H1 (cell line): Measurements from ENCODE around the gene THRB. TPM values are rescaled to one million over a fixed set of nuclear protein-coding genes. Genes with fewer than 3 reads are reported as not detected.
A peak's percentile ranks its signal among the peaks of the same experiment; 100 is the strongest.

Experiments used
- CTCF ChIA-PET: fragments of 300-600 bp; sonication (Branson Sonifier 250); formaldehyde crosslinking; loops from one replicate; lab custom pipeline; 2021; ENCODE audit not compliant: partially characterized antibody; lab: Charles Lee
- POLR2A ChIA-PET: fragments of 300-600 bp; sonication (Branson Sonifier 250); formaldehyde crosslinking; loops from one replicate; lab custom pipeline; 2021; ENCODE audit warnings: inconsistent platforms; ENCODE audit not compliant: partially characterized antibody; lab: Charles Lee
- DNase-seq, 2 experiments: peaks; one replicate each; pipeline versions ENCODE4 v3.0.0 to v3.0.0-alpha.2; 2010 to 2022; ENCODE audit warnings: low spot score in 2 of 2, low read depth in 1 of 2, mixed read lengths in 1 of 2
- FAIRE-seq: peaks from 2 replicates; lab custom pipeline; 2011; peaks lifted over from hg19 to GRCh38; lab: Jason Lieb, UNC
- H2AFZ ChIP-seq: 2 replicates; pipeline ENCODE4 v1.8.1; 2012; ENCODE audit warnings: low read length, inconsistent platforms
- H2AK5ac ChIP-seq: 2 replicates; pipeline ENCODE4 v1.6.1; 2013; ENCODE audit warnings: low read depth, low read length
- H2BK120ac ChIP-seq: replicated peaks from 2 replicates; pipeline ENCODE3; 2013; ENCODE audit warnings: low read depth, low read length, inconsistent platforms
- H2BK12ac ChIP-seq: 2 replicates; pipeline ENCODE4 v1.6.1; 2013; ENCODE audit warnings: low read depth, low read length
- H2BK15ac ChIP-seq: 2 replicates; pipeline ENCODE4 v1.6.1; 2013; ENCODE audit warnings: low read length
- H2BK20ac ChIP-seq: 2 replicates; pipeline ENCODE4 v1.6.1; 2013; ENCODE audit warnings: low read length
- H2BK5ac ChIP-seq: 2 replicates; pipeline ENCODE4 v1.6.1; 2013; ENCODE audit warnings: low read depth, low read length
- H3K14ac ChIP-seq: 2 replicates; pipeline ENCODE4 v1.6.1; 2013; ENCODE audit warnings: inconsistent platforms; ENCODE audit not compliant: insufficient read length
- H3K18ac ChIP-seq: 2 replicates; pipeline ENCODE4 v1.6.1; 2013; ENCODE audit warnings: low read length; ENCODE audit errors: extremely low read depth
- H3K23ac ChIP-seq: 2 replicates; pipeline ENCODE4 v1.6.1; 2013; ENCODE audit warnings: inconsistent platforms; ENCODE audit not compliant: insufficient read length
- H3K23me2 ChIP-seq: 2 replicates; pipeline ENCODE4 v1.6.1; 2013; ENCODE audit warnings: low read depth, low read length
- H3K27ac ChIP-seq: 2 replicates; pipeline ENCODE4 v1.6.1; 2011; ENCODE audit warnings: low read depth, low read length, inconsistent platforms
- H3K27me3 ChIP-seq, 4 experiments: replicated peaks in 1 of 4; 1 replicate in 1 of 4; 2 replicates in 3 of 4; pipeline versions ENCODE4 v1.6.1 to v1.8.1; 2011 to 2013; ENCODE audit warnings: low read length in 3 of 4, mild to moderate bottlenecking in 3 of 4, inconsistent platforms in 2 of 4, mixed read lengths in 2 of 4, moderate library complexity in 1 of 4; ENCODE audit not compliant: control insufficient read depth in 3 of 4, insufficient read depth in 3 of 4; ENCODE audit errors: extremely low read depth in 1 of 4
- H3K36me3 ChIP-seq, 4 experiments: 2 replicates each; pipeline versions ENCODE4 v1.6.1 to v1.8.1; 2011 to 2013; ENCODE audit warnings: mild to moderate bottlenecking in 4 of 4, low read length in 3 of 4, moderate library complexity in 2 of 4, control low read depth in 1 of 4, inconsistent platforms in 1 of 4; ENCODE audit not compliant: insufficient read depth in 4 of 4, control insufficient read depth in 2 of 4
- H3K4ac ChIP-seq: replicated peaks from 2 replicates; pipeline ENCODE3; 2013; ENCODE audit warnings: low read length, low read depth, mixed read lengths, inconsistent platforms; ENCODE audit not compliant: insufficient read length
- H3K4me1 ChIP-seq, 4 experiments: replicated peaks in 1 of 4; 1 replicate in 1 of 4; 2 replicates in 3 of 4; pipeline versions ENCODE4 v1.6.1 to v1.8.1; 2011 to 2013; ENCODE audit warnings: low read length in 3 of 4, inconsistent platforms in 2 of 4, mixed read lengths in 1 of 4; ENCODE audit not compliant: insufficient read depth in 4 of 4, control insufficient read depth in 3 of 4
- H3K4me2 ChIP-seq, 2 experiments: 2 replicates each; pipeline versions ENCODE4 v1.6.1 to v1.8.1; 2011 to 2013; ENCODE audit warnings: low read depth in 2 of 2, low read length in 2 of 2, control low read depth in 1 of 2, inconsistent platforms in 1 of 2, mild to moderate bottlenecking in 1 of 2; ENCODE audit not compliant: insufficient read depth in 1 of 2
- H3K4me3 ChIP-seq, 4 experiments: fragments of 200-600, 300-600 bp in 1 of 4; sonication (generic), shearing (Covaris generic), sonication (Bioruptor Twin) in 1 of 4; 2 replicates each; pipeline versions ENCODE4 v1.5.1 to v1.8.1; 2011 to 2016; ENCODE audit warnings: low read length in 4 of 4, low read depth in 3 of 4, control low read depth in 2 of 4, inconsistent platforms in 2 of 4, mild to moderate bottlenecking in 2 of 4, mixed read lengths in 1 of 4, moderate library complexity in 1 of 4; ENCODE audit not compliant: insufficient read depth in 2 of 4; ENCODE audit errors: extremely low read depth in 1 of 4
- H3K56ac ChIP-seq: replicated peaks from 2 replicates; pipeline ENCODE3; 2013; ENCODE audit warnings: low read depth, mild to moderate bottlenecking, mixed read lengths, low read length, inconsistent platforms; ENCODE audit not compliant: insufficient read length
- H3K79me1 ChIP-seq: 2 replicates; pipeline ENCODE4 v1.6.1; 2013; ENCODE audit warnings: low read depth, low read length, control low read depth
- H3K79me2 ChIP-seq, 2 experiments: 2 replicates each; pipeline versions ENCODE4 v1.6.1 to v1.8.1; 2012 to 2013; ENCODE audit warnings: low read length in 2 of 2, mild to moderate bottlenecking in 2 of 2, inconsistent platforms in 1 of 2; ENCODE audit not compliant: insufficient read depth in 2 of 2, control insufficient read depth in 1 of 2
- H3K9ac ChIP-seq, 4 experiments: replicated peaks in 1 of 4; 1 replicate in 1 of 4; 2 replicates in 3 of 4; pipeline versions ENCODE4 v1.6.1 to v1.8.1; 2011 to 2013; ENCODE audit warnings: low read depth in 3 of 4, low read length in 3 of 4, control low read depth in 2 of 4, mild to moderate bottlenecking in 2 of 4, moderate library complexity in 2 of 4, inconsistent platforms in 1 of 4; ENCODE audit errors: extremely low read depth in 1 of 4
- H3K9me3 ChIP-seq, 2 experiments: 2 replicates each; pipeline versions ENCODE4 v1.6.1 to v1.8.1; 2012 to 2013; ENCODE audit warnings: mild to moderate bottlenecking in 2 of 2, moderate library complexity in 2 of 2, control low read depth in 1 of 2, inconsistent platforms in 1 of 2, low read depth in 1 of 2, low read length in 1 of 2, mixed read lengths in 1 of 2; ENCODE audit not compliant: insufficient read depth in 2 of 2
- H4K20me1 ChIP-seq, 2 experiments: replicated peaks in 1 of 2; 2 replicates each; pipeline versions ENCODE3 to v1.8.1; 2011 to 2013; ENCODE audit warnings: inconsistent platforms in 2 of 2, low read length in 2 of 2, mild to moderate bottlenecking in 1 of 2; ENCODE audit not compliant: insufficient read depth in 2 of 2, control insufficient read depth in 1 of 2
- H4K5ac ChIP-seq: 2 replicates; pipeline ENCODE4 v1.6.1; 2013; ENCODE audit warnings: low read length, low read depth, mixed read lengths, inconsistent platforms; ENCODE audit not compliant: insufficient read length
- H4K8ac ChIP-seq: 2 replicates; pipeline ENCODE4 v1.8.0; 2013; ENCODE audit warnings: mild to moderate bottlenecking, moderate library complexity, low read length, inconsistent platforms; ENCODE audit not compliant: insufficient read depth; ENCODE audit errors: extremely low read depth
- H4K91ac ChIP-seq: replicated peaks from 2 replicates; pipeline ENCODE3; 2013; ENCODE audit warnings: low read length, mixed read lengths, inconsistent platforms; ENCODE audit not compliant: insufficient read length
- NANOG ChIP-seq: IDR thresholded peaks from 2 replicates; pipeline ENCODE4 v1.6.1; 2011; ENCODE audit warnings: low read length, low read depth, mild to moderate bottlenecking, inconsistent platforms; ENCODE audit not compliant: insufficient read depth, poor library complexity, severe bottlenecking
- POLR2AphosphoS5 ChIP-seq: IDR thresholded peaks from 2 replicates; pipeline ENCODE4 v1.6.1; 2011; ENCODE audit warnings: low read depth, low read length
- POU5F1 ChIP-seq: IDR thresholded peaks from 2 replicates; pipeline ENCODE4 v1.6.1; 2011; ENCODE audit warnings: low read depth, mild to moderate bottlenecking, low read length, moderate library complexity
- RAD21 ChIP-seq, 2 experiments: IDR thresholded peaks in 1 of 2; conservative IDR thresholded peaks in 1 of 2; 2 replicates each; pipeline ENCODE4 v1.6.1; 2011; ENCODE audit warnings: low read depth in 2 of 2, low read length in 2 of 2, improper control_type of control experiment in 1 of 2, inconsistent platforms in 1 of 2, mild to moderate bottlenecking in 1 of 2, moderate library complexity in 1 of 2
- SIN3A ChIP-seq, 2 experiments: IDR thresholded peaks in 1 of 2; conservative IDR thresholded peaks in 1 of 2; 2 replicates each; pipeline ENCODE4 v1.6.1; 2011 to 2012; ENCODE audit warnings: low read length in 2 of 2, improper control_type of control experiment in 1 of 2, low read depth in 1 of 2, mild to moderate bottlenecking in 1 of 2
- SIRT6 ChIP-seq: IDR thresholded peaks from one replicate; pipeline ENCODE4 v1.7.1; 2012; ENCODE audit warnings: low read length, inconsistent platforms
- SIX5 ChIP-seq: IDR thresholded peaks from 2 replicates; pipeline ENCODE4 v1.6.1; 2011; ENCODE audit warnings: mild to moderate bottlenecking, low read depth, low read length
- SP2 ChIP-seq: IDR thresholded peaks from 2 replicates; pipeline ENCODE4 v1.6.1; 2012; ENCODE audit warnings: mild to moderate bottlenecking, low read length, inconsistent platforms
- TAF1 ChIP-seq: IDR thresholded peaks from 2 replicates; pipeline ENCODE4 v1.6.1; 2011; ENCODE audit warnings: mild to moderate bottlenecking, low read depth, low read length
- TBP ChIP-seq: IDR thresholded peaks from 2 replicates; pipeline ENCODE4 v1.6.1; 2011; ENCODE audit warnings: low read depth, low read length, improper control_type of control experiment
- ZNF274 ChIP-seq: IDR thresholded peaks from 2 replicates; pipeline ENCODE4 v1.7.0; 2012; ENCODE audit warnings: low read length, borderline replicate concordance; ENCODE audit errors: extremely low read depth
- WGBS, 2 experiments: shearing (Covaris generic) in 1 of 2; methylation state at CpG; one replicate each; pipeline versions ENCODE4 v1.1.6 to v1.1.7; 2013 to 2015; ENCODE audit warnings: low lambda C conversion rate in 2 of 2, mixed read lengths in 2 of 2, inconsistent platforms in 1 of 2, low coverage in 1 of 2, missing lambda C conversion rate in 1 of 2; ENCODE audit not compliant: insufficient replicate concordance in 2 of 2, insufficient coverage in 1 of 2, insufficient read length in 1 of 2; ENCODE audit errors: extremely low coverage in 1 of 2, missing lambda C conversion rate in 1 of 2; 5-methylcytosine and 5-hydroxymethylcytosine counted together
- polyA plus RNA-seq, 7 experiments: library from polyadenylated mRNA; depleted of rRNA in 3 of 7; stranded (reverse) in 5 of 7; unstranded in 2 of 7; fragments of >200 nt in 5 of 7; fragments of 200-250 nt in 2 of 7; gene quantifications; 1 replicate in 5 of 7; 2 replicates in 1 of 7; 4 replicates in 1 of 7; pipeline versions ENCODE4 v1.2.1 to v1.2.3, GENCODE V29; 2011 to 2013; ENCODE audit warnings: missing spikeins in 2 of 7, mixed read lengths in 2 of 7
- total RNA-seq: library from RNA; stranded (reverse); fragmentation: NEBNext Ultra II Directional; extraction: Animal tissue kit (Norgen Biotek cat#: 25700); gene quantifications from 2 replicates; pipeline ENCODE4 v1.2.1, GENCODE V29; 2021

Gene THRB
- total and polyA plus RNA-seq, 2 of the 8 experiments (the other 6 are each of a cell fraction or from before 2014, with no cell fraction given): 0.98 to 3.9 TPM

- H3K9ac ChIP-seq: no peak overlapping the region
- TF ChIP-seq TAF1 (no peak), SIRT6 (no peak), ZNF274 (no peak), RAD21 (IDR thresholded peaks at IDR 0.05 in 1 of 2, conservative IDR thresholded peaks at IDR 0.05 in 1 of 2; ENCODE audit: low read depth in 2 of 2, low read length in 2 of 2) (peak in 1 of 2 experiments; percentile 36; a peak in 2 of 4 replicates), NANOG (peak; percentile 44), TBP (no peak), POLR2AphosphoS5 (no peak), POU5F1 (0 out of 2 replicates have a peak, but pooled peaks have one; percentile 48), SP2 (no peak), SIN3A (conservative IDR thresholded peaks at IDR 0.05 in 1 of 2, IDR thresholded peaks at IDR 0.05 in 1 of 2; ENCODE audit: low read depth in 1 of 2, low read length in 2 of 2) (no peak), SIX5 (no peak)
Measured at GRCh38 chr3:24359645-24360462, 134.8 kb downstream of the THRB start.

More at GRCh38 chr3:24359645-24360462, 134.8 kb downstream of the THRB start:
- H2BK15ac ChIP-seq: no peak overlapping the region
- H2BK12ac ChIP-seq: no peak overlapping the region
- no peak overlapping the region for H2BK5ac ChIP-seq
- no peak overlapping the region for H3K27ac ChIP-seq
- no peak overlapping the region for H3K4ac ChIP-seq
- peaks cover 0 to 10% (median 0%) of the 10 kb centered on the region in 4 experiments; a peak in 2 of 7 replicates for H3K4me1 ChIP-seq
- H3K9me3 ChIP-seq: no peaks in the 10 kb centered on the region
- no peaks in the 10 kb centered on the region for H3K79me2 ChIP-seq
- FAIRE-seq (peak; percentile 50), DNase-seq (no peak)
- no peak overlapping the region for H2AK5ac ChIP-seq
- no peak overlapping the region for H4K5ac ChIP-seq
- no peak overlapping the region for H4K8ac ChIP-seq
- no peak overlapping the region; a peak in 1 of 4 replicates for H3K4me2 ChIP-seq
- no peak overlapping the region for H3K23ac ChIP-seq
- no peak overlapping the region for H2AFZ ChIP-seq
- no peak overlapping the region for H3K4me3 ChIP-seq
- no peak overlapping the region for H2BK120ac ChIP-seq
- no peaks in the 10 kb centered on the region for H3K23me2 ChIP-seq
- H3K79me1 ChIP-seq: no peaks in the 10 kb centered on the region
- no peaks in the 10 kb centered on the region for H3K27me3 ChIP-seq
- no peak overlapping the region for H3K56ac ChIP-seq
- no peaks in the 10 kb centered on the region for H4K20me1 ChIP-seq
- ChIA-PET CTCF (interaction anchor here (0.7 to 1.1 kb wide), 5 partner anchors 14 to 323 kb away, joined by 3 read pairs; no protein-coding TSS in a partner anchor), POLR2A (interaction anchor here (1.3 kb wide), 1 partner anchor 8 kb away, joined by 3 read pairs; no protein-coding TSS in a partner anchor)
- no peak overlapping the region for H3K18ac ChIP-seq
- H2BK20ac ChIP-seq: no peak overlapping the region
- no peak overlapping the region for H3K14ac ChIP-seq
- no peak overlapping the region for H4K91ac ChIP-seq
- 85% methylated on average over 5 of the region's 5 CpGs; no CpG with 5 or more reads in 1 of the 2 experiments for WGBS, 2 experiments
- no peaks in the 10 kb centered on the region for H3K36me3 ChIP-seq
